Upper lobe of left lung (tissue), 6 donors: ENCODE measurements around the gene SLC39A6. TPM values are rescaled to one million over a fixed set of nuclear protein-coding genes. Genes with fewer than 3 reads are reported as not detected.
"Not testable (repeated sequence)": the region's sequence is repeated elsewhere in the genome, so short reads cannot be mapped to it uniquely, and the experiment has no call there.

Experiments
- ATAC-seq, 2 donors: fragments of 200-7000 bp; cut with Tn5 transposase; one replicate each; pipeline ENCODE4 v1.9.1; 2022; ENCODE audit warnings: mild to moderate bottlenecking in 2 of 2, moderate library complexity in 2 of 2; ENCODE audit not compliant: low FRiP score in 2 of 2
- DNase-seq, 2 donors: peaks; one replicate each; pipeline ENCODE4 v3.0.0-alpha.2; 2019 to 2020
- H3K27ac ChIP-seq, 4 donors: fragments of 200-600 bp; sonication (generic); one replicate each; pipeline ENCODE4 v1.5.1; 2016 to 2019
- H3K27me3 ChIP-seq, 4 donors: fragments of 200-600 bp; sonication (generic); one replicate each; pipeline ENCODE4 v1.5.1; 2017 to 2019
- H3K36me3 ChIP-seq, 4 donors: fragments of 200-600 bp; sonication (generic); one replicate each; pipeline ENCODE4 v1.5.1; 2016 to 2019
- H3K4me1 ChIP-seq, 4 donors: fragments of 200-600 bp; sonication (generic); one replicate each; pipeline ENCODE4 v1.5.1; 2018 to 2019
- H3K4me3 ChIP-seq, 4 donors: fragments of 200-600 bp; sonication (generic); one replicate each; pipeline ENCODE4 v1.5.1; 2017 to 2019; ENCODE audit warnings: mild to moderate bottlenecking in 2 of 4, moderate library complexity in 1 of 4
- H3K9me3 ChIP-seq, 4 donors: fragments of 200-600 bp; sonication (generic); one replicate each; pipeline ENCODE4 v1.5.1; 2018 to 2019
- EP300 ChIP-seq, 4 donors: sonication (generic); formaldehyde crosslinking; IDR thresholded peaks; one replicate each; pipeline ENCODE4 v1.5.1; 2017; ENCODE audit warnings: antibody characterized with exemption in 4 of 4, control low read depth in 2 of 4
- POLR2A ChIP-seq, 4 donors: fragments of 450-650 bp; IDR thresholded peaks; one replicate each; pipeline ENCODE4 v1.5.1; 2016 to 2017; ENCODE audit warnings: antibody characterized with exemption in 4 of 4, mild to moderate bottlenecking in 2 of 4
- POLR2AphosphoS5 ChIP-seq, 2 donors: sonication (generic); formaldehyde crosslinking; IDR thresholded peaks; one replicate each; pipeline ENCODE4 v1.5.1; 2017; ENCODE audit warnings: antibody characterized with exemption in 2 of 2
- WGBS, 2 donors: methylation state at CpG; one replicate each; pipeline ENCODE4 v1.1.5; 2017 to 2018; 5-methylcytosine and 5-hydroxymethylcytosine counted together
- total RNA-seq, 6 donors: library from RNA; depleted of rRNA in 4 of 6; stranded (reverse); fragments of >200 nt in 4 of 6; gene quantifications; one replicate each; pipeline versions ENCODE4 v1.1.0 to v1.2.1, GENCODE V29; 2016 to 2021
- TF ChIP-seq, protein P1 (sequence below), 6 experiments: fragments of 450-650 bp in 4 of 6; fragments of 200-600 bp in 2 of 6; sonication (generic) in 2 of 6; IDR thresholded peaks; one replicate each; pipeline ENCODE4 v1.5.1; 2016 to 2019; ENCODE audit warnings: antibody characterized with exemption in 6 of 6
- donor health status: DM: no; HTN: no; CAD: no; lungs with moderate emphysema.
- donor health status: DM: no; HTN: yes; CAD: no; lungs with severe emphysema.

Gene SLC39A6
- total RNA-seq, 6 donors from 2014 or later, result 10.0 to 39.6 (median 22.7) TPM

DNA sequence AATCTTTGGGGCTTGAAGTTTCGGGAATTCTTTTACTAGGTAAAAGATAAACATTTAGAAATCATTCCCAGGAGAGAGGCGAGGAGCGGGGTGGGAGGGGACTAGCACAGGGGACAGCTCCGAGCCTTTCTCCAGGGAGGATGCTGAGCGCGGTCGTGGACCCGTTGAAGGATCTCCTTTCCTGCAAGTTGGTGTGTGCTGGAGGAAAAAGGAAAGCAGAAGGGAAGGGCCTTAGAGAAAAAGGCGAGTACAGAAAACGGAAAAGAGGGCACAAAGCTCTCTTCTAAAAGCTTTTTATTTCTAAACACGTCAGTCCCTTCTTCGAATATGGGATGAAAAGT, 640 bp downstream of the SLC39A6 start:
- Histone ChIP-seq H3K4me3 (peak overlapping the region; percentile 82 to 92 (median 84)), H3K4me1 (peaks cover 21 to 43% (median 27%) of the 10 kb centered on the region in 4 donors), H3K9me3 (no peaks in the 10 kb centered on the region), H3K36me3 (peaks cover 0 to 9% (median 3%) of the 10 kb centered on the region in 4 donors), H3K27me3 (no peaks in the 10 kb centered on the region), H3K27ac (peak overlapping the region in 1 of 4 donors; percentile 99)
- TF ChIP-seq EP300 (IDR thresholded peaks at IDR 0.05) (no peak), POLR2A (IDR thresholded peaks at IDR 0.05) (no peak), POLR2AphosphoS5 (IDR thresholded peaks at IDR 0.05) (no peak)
- TF ChIP-seq, protein P1, sequence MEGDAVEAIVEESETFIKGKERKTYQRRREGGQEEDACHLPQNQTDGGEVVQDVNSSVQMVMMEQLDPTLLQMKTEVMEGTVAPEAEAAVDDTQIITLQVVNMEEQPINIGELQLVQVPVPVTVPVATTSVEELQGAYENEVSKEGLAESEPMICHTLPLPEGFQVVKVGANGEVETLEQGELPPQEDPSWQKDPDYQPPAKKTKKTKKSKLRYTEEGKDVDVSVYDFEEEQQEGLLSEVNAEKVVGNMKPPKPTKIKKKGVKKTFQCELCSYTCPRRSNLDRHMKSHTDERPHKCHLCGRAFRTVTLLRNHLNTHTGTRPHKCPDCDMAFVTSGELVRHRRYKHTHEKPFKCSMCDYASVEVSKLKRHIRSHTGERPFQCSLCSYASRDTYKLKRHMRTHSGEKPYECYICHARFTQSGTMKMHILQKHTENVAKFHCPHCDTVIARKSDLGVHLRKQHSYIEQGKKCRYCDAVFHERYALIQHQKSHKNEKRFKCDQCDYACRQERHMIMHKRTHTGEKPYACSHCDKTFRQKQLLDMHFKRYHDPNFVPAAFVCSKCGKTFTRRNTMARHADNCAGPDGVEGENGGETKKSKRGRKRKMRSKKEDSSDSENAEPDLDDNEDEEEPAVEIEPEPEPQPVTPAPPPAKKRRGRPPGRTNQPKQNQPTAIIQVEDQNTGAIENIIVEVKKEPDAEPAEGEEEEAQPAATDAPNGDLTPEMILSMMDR (IDR thresholded peaks at IDR 0.05), result no peak
- ATAC-seq (no peak), DNase-seq (peak in 1 of 2 donors; percentile 30)
- 1% methylated on average over 12 of the region's 12 CpGs for WGBS, 2 donors

DNA sequence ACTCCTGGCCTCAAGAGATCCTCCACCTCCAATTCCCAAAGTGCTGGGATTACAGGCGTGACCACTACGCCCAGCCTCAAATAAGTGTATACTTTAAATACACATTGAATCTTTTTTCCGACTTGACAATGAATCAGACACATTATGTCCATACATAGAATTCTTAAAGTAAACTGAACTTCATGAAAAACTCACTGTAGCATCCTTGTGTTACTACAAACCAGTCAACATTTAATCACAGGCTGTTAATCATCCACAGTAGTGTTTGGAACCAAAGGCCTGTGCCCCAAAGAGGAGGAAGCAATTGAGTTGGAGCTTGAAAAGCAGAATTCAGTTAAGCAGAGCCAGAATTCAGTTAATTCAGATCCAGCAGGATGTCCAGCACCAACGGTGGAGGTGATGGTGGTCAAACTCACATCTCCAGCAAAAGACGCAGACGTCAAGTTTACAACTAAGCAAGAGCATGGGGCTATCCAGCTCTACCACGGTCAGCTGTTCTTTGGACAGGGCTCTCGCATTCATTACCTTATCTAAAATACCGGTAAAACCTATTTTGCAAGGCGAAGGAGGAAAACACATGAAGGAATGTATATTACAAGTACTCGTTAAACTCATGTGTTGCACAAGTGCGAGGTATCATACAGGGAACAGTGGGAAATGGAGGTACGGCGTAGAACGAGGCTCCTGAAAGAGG, 1.2 kb downstream of the SLC39A6 start:
- DNase-seq (no peak), ATAC-seq (no peak)
- Histone ChIP-seq H3K36me3 (peaks cover 0 to 15% (median 4%) of the 10 kb centered on the region in 4 donors), H3K27ac (peak overlapping the region in 1 of 4 donors; percentile 99), H3K9me3 (no peaks in the 10 kb centered on the region), H3K27me3 (no peaks in the 10 kb centered on the region), H3K4me3 (peak overlapping the region; percentile 82 to 92 (median 84)), H3K4me1 (peaks cover 21 to 40% (median 27%) of the 10 kb centered on the region in 4 donors)
- 37 to 39% methylated on average over 15 of the region's 15 CpGs for WGBS, 2 donors
- no peak for TF ChIP-seq POLR2AphosphoS5 (IDR thresholded peaks at IDR 0.05)
- TF ChIP-seq, protein P1 (IDR thresholded peaks at IDR 0.05), result no peak

DNA sequence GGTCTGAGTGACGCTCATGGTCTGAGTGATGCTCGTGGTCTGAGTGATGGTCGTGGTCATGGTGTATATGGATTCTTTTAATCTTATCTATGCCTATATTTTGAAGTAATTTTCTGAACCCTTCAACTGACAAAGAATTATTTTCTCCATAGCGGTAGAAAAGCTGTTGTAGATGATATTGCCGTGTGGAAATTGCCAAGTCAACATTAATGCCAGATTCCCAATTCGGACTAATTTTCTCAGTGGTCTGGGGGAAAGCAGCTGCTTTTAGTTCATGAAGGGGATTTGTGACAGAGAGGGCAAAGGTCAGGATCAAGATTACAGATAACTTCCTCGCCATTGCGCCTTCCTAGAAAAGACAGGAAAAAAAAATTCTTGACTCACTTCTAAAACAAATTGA, 2.5 kb downstream of the SLC39A6 start:
- WGBS, 2 donors, result 97% methylated on average over 8 of the region's 8 CpGs
- no peak overlapping the region for H3K4me3 ChIP-seq
- ATAC-seq (no peak), DNase-seq (no peak)
- TF ChIP-seq, protein P1 (IDR thresholded peaks at IDR 0.05), result no peak
- TF ChIP-seq EP300 (IDR thresholded peaks at IDR 0.05) (no peak), POLR2AphosphoS5 (IDR thresholded peaks at IDR 0.05) (no peak), POLR2A (IDR thresholded peaks at IDR 0.05) (no peak)
- H3K27me3 ChIP-seq, result no peaks in the 10 kb centered on the region
- H3K27ac ChIP-seq, result no peak overlapping the region
- H3K4me1 ChIP-seq, result peaks cover 18 to 27% (median 20%) of the 10 kb centered on the region in 4 donors
- H3K36me3 ChIP-seq, result peaks cover 0 to 25% (median 12%) of the 10 kb centered on the region in 4 donors
- no peaks in the 10 kb centered on the region for H3K9me3 ChIP-seq

DNA sequence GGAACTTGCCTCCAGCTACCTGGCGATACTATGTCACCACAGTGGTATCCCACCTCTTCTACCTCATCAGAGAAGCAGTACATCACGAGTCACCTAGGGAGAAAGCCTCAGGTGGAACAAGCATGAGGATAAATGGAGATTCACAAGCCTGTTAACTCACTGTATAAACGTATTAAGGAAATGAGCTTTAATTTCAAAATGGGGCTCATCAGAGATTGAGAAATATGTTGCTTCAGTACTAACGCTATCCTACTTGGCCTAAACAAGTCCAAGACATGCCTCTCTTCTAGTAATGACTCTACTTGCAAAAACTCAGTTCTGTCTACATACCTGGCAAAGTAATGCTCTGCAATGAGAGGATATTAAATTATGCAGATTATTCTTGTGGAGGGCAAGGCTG, 4.3 kb downstream of the SLC39A6 start:
- Histone ChIP-seq H3K27ac (no peak overlapping the region), H3K36me3 (peaks cover 0 to 38% (median 17%) of the 10 kb centered on the region in 4 donors), H3K4me3 (no peak overlapping the region), H3K27me3 (no peaks in the 10 kb centered on the region), H3K9me3 (no peaks in the 10 kb centered on the region), H3K4me1 (peaks cover 5 to 11% (median 7%) of the 10 kb centered on the region in 4 donors)
- DNase-seq (no peak), ATAC-seq (no peak)
- 78 to 88% methylated on average over 4 of the region's 4 CpGs for WGBS, 2 donors
- no peak for TF ChIP-seq EP300 (IDR thresholded peaks at IDR 0.05)

DNA sequence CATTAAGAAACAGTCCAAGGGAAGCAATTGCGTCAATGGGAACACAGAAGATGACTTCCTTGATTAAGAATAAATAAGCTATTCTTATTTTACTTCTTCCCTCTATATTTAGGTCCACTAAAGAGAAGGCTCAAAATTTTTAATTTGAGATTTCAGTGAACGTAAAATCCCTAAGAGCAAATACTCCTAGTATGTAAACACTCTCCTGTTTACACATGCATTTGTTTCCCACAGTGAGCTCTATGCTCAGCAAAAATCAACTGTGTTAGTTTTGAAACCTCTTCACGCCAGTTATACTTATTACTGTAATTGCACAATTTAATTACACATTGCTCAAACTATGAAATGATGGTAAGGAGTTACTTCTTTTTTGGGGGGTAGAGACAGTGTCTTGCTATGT, 8.8 kb downstream of the SLC39A6 start:
- Histone ChIP-seq H3K4me1 (no peaks in the 10 kb centered on the region), H3K27me3 (no peaks in the 10 kb centered on the region), H3K4me3 (no peak overlapping the region), H3K36me3 (peaks cover 0 to 55% (median 19%) of the 10 kb centered on the region in 4 donors), H3K27ac (no peak overlapping the region), H3K9me3 (no peaks in the 10 kb centered on the region)
- WGBS, 2 donors, result 56 to 71% methylated on average over 3 of the region's 3 CpGs
- TF ChIP-seq POLR2A (IDR thresholded peaks at IDR 0.05) (no peak), POLR2AphosphoS5 (IDR thresholded peaks at IDR 0.05) (no peak)
- TF ChIP-seq, protein P1 (IDR thresholded peaks at IDR 0.05), result no peak
- DNase-seq, result no peak
- ATAC-seq, result no peak

DNA sequence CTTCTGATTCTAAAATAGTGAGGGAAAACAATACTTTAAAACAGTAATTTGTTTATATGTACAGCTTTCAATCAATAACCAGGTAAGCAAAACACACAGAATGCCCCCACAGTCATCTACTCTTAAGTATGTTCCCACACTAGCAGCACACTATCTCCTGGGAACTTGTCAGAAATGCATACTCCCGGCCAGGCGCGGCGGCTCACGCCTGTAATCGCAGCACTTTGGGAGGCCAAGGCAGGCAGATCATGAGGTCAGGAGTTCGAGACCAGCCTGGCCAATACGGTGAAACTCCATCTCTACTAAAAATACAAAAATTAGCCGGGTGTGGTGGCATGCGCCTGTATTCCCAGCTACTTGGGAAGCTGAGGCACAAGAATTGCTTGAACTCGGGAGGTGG, 12.4 kb downstream of the SLC39A6 start:
- not testable (repeated sequence) for ATAC-seq, H3K4me1 ChIP-seq, H3K9me3 ChIP-seq, H3K4me3 ChIP-seq, H3K27ac ChIP-seq, H3K27me3 ChIP-seq
- WGBS, 2 donors, result 94 to 96% methylated on average over 11 of the region's 11 CpGs
- DNase-seq, result peak in 1 of 2 donors; percentile 60
- H3K36me3 ChIP-seq, result peaks cover 13 to 67% (median 19%) of the 10 kb centered on the region in 4 donors
